Measurements from ENCODE around the gene MRPS22.

The MRPS22 gene

GRCh38 chr3:139297588-139298311, 46.1 kb upstream of the MRPS22 start:
- Histone ChIP-seq H4K20me1 (ENCODE audit: insufficient read depth, low read length) (no peaks in the 10 kb centered on the region), H3K4me2 (ENCODE audit: insufficient read depth, low read length) (no peak overlapping the region), H2AFZ (ENCODE audit: low read depth, low read length) (no peak overlapping the region), H3K79me2 (ENCODE audit: insufficient read depth, low read length) (no peaks in the 10 kb centered on the region), H3K4me3 (ENCODE audit: low read depth in 1 of 2, low read length in 2 of 2) (no peak overlapping the region), H3K27me3 (ENCODE audit: insufficient read depth, low read length, poor library complexity) (peaks cover 6% of the 10 kb centered on the region), H3K27ac (ENCODE audit: low read length) (no peak overlapping the region), H3K4me1 (ENCODE audit: insufficient read depth, low read length) (no peaks in the 10 kb centered on the region), H3K9ac (ENCODE audit: low read depth, low read length) (no peak overlapping the region), H3K36me3 (ENCODE audit: insufficient read depth, low read length) (no peaks in the 10 kb centered on the region), H3K9me3 (ENCODE audit: insufficient read depth, low read length, severe bottlenecking) (no peaks in the 10 kb centered on the region)
- DNase-seq (no peak), ATAC-seq (ENCODE audit: insufficient read depth, low read depth) (no peak)
- TF ChIP-seq CTCF (IDR thresholded peaks at IDR 0.05; ENCODE audit: borderline replicate concordance, extremely low read depth, low read length, poor library complexity, severe bottlenecking) = no peak

DNA sequence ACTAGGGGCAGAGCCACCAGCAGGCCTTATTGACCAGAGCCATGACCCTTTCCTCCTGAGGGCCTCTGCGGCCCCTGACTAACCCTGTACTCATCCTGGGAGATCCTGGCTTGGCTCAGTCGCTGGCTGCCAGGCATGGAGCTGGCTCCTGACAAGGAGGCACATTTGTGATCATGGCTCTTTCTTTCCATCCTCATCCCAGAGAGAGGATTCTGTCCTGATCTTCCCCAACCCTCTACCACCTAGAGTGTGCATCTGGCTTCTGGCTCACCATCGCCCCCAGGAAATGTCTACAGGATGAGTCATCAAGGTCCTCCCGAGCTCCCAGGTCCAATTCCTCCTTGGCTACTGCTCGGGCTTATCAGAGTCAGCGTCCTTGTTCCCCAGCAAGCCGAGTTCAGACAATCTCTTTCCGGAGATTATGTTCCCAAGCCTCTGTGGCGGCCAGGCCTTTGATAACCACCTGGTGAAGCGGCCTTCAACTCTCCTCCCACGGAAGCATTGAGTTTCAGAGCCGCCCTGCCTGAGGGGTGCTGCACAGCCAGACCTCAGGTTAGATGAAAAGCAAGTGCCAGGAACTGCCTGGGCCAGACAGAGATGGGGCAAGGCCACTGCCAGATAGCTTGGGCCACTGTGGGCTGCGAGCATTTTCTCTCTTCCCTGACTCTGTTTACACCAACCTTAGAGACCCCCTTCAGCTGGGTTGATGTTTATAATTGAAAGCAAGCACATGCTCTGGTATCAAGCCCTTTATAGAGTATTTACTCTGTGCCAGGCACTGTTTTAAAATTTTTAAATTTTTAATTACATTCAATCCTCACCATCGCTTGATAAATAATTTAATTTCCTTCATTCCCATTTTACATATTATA, 44.3 kb upstream of the MRPS22 start:
- no peaks in the 10 kb centered on the region for H3K4me1 ChIP-seq (ENCODE audit: insufficient read depth, low read length)
- ATAC-seq (ENCODE audit: insufficient read depth, low read depth) (no peak), DNase-seq (no peak)
- H2AFZ ChIP-seq (ENCODE audit: low read depth, low read length) = no peak overlapping the region
- H3K79me2 ChIP-seq (ENCODE audit: insufficient read depth, low read length) = no peaks in the 10 kb centered on the region
- no peak overlapping the region for H3K27ac ChIP-seq (ENCODE audit: low read length)
- no peak overlapping the region for H3K4me3 ChIP-seq (ENCODE audit: low read depth in 1 of 2, low read length in 2 of 2)
- H3K9ac ChIP-seq (ENCODE audit: low read depth, low read length) = no peak overlapping the region
- H3K4me2 ChIP-seq (ENCODE audit: insufficient read depth, low read length) = no peak overlapping the region
- H4K20me1 ChIP-seq (ENCODE audit: insufficient read depth, low read length) = no peaks in the 10 kb centered on the region
- no peaks in the 10 kb centered on the region for H3K9me3 ChIP-seq (ENCODE audit: insufficient read depth, low read length, severe bottlenecking)
- TF ChIP-seq CTCF (IDR thresholded peaks at IDR 0.05; ENCODE audit: borderline replicate concordance, extremely low read depth, low read length, poor library complexity, severe bottlenecking) (no peak), EZH2 (IDR thresholded peaks at IDR 0.05; ENCODE audit: borderline replicate concordance, low read depth, low read length, severe bottlenecking) (no peak)
- H3K36me3 ChIP-seq (ENCODE audit: insufficient read depth, low read length) = no peaks in the 10 kb centered on the region
- H3K27me3 ChIP-seq (ENCODE audit: insufficient read depth, low read length, poor library complexity) = peaks cover 4% of the 10 kb centered on the region

- TF ChIP-seq CTCF (IDR thresholded peaks at IDR 0.05; ENCODE audit: borderline replicate concordance, extremely low read depth, low read length, poor library complexity, severe bottlenecking) = no peak
- TF ChIP-seq EZH2 (IDR thresholded peaks at IDR 0.05; ENCODE audit: borderline replicate concordance, low read depth, low read length, severe bottlenecking) = no peak
- Histone ChIP-seq H3K4me3 (ENCODE audit: low read depth in 1 of 2, low read length in 2 of 2) (no peak overlapping the region), H3K4me1 (ENCODE audit: insufficient read depth, low read length) (no peaks in the 10 kb centered on the region), H3K27ac (ENCODE audit: low read length) (no peak overlapping the region), H4K20me1 (ENCODE audit: insufficient read depth, low read length) (no peaks in the 10 kb centered on the region), H3K9ac (ENCODE audit: low read depth, low read length) (no peak overlapping the region), H3K9me3 (ENCODE audit: insufficient read depth, low read length, severe bottlenecking) (no peaks in the 10 kb centered on the region), H3K4me2 (ENCODE audit: insufficient read depth, low read length) (no peak overlapping the region), H3K79me2 (ENCODE audit: insufficient read depth, low read length) (no peaks in the 10 kb centered on the region), H3K27me3 (ENCODE audit: insufficient read depth, low read length, poor library complexity) (peaks cover 4% of the 10 kb centered on the region), H3K36me3 (ENCODE audit: insufficient read depth, low read length) (no peaks in the 10 kb centered on the region), H2AFZ (ENCODE audit: low read depth, low read length) (no peak overlapping the region)
- ATAC-seq (ENCODE audit: insufficient read depth, low read depth) = no peak
- DNase-seq = no peak
These were observed 43.4 kb upstream of the MRPS22 start for GRCh38 chr3:139300416-139300815.

All from DND-41 (cell line).